Measurements from ENCODE around the gene ZNF236.

Gene ZNF236

DNA sequence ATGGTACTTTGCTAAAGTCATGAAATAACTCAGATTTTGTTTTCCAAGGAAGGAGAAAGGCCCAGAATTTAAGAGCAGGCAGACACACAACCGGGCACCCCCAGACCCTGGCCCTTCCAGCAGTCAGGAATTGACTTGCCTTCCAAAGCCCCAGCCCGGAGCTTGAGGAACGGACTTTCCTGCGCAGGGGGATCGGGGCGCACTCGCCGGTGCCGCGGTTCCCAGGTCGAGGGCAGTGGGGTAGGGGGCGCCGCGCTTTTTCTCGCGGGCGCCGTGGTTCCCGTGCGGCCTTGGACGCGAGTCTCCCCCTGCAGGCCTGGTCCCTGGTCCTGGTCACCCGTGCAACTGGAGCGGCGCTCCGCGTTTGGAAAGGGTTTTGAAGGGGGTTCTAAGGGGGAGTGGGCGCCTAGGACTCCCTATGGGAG lies 1.2 kb downstream of the ZNF236 start:
- peak; percentile 36 for DNase-seq (ENCODE audit: insufficient read length)
- peak; percentile 73 for FAIRE-seq
- TF ChIP-seq POLR2A (IDR thresholded peaks at IDR 0.05; ENCODE audit: low read depth, low read length), result no peak
- no peak for TF ChIP-seq POLR2AphosphoS5 (IDR thresholded peaks at IDR 0.05; ENCODE audit: low read depth, low read length)
- no peak for TF ChIP-seq TAF1 (IDR thresholded peaks at IDR 0.05; ENCODE audit: borderline replicate concordance, low read depth, low read length)

DNA sequence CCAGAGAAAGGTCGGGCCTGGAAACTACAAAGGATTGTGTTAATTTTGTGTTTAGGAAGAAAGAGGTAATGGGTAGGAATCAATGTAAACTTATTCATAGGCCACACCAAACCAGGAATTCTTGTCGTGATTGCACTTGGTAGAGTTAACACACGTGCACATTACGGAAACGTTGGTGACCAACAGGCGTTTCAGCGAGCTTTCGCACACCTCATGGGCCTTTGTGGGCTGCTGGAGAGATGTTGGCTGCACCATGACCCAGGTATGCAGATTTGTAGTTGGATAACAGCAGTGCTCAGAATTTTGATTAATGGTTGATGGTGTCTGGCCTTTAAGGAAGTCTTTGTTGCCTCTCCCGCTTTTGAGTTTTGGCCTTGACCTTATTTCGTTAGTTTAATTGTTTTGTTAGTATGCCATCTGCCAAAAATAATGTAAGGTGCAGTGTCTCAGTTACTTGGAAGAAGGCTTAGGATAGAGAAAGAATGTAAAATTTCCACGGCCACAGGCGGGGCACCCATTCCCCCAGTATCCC lies 1.9 kb downstream of the ZNF236 start:
- TF ChIP-seq TAF1 (IDR thresholded peaks at IDR 0.05; ENCODE audit: borderline replicate concordance, low read depth, low read length), result no peak
- no peak for TF ChIP-seq POLR2A (IDR thresholded peaks at IDR 0.05; ENCODE audit: low read depth, low read length)
- no peak for TF ChIP-seq POLR2AphosphoS5 (IDR thresholded peaks at IDR 0.05; ENCODE audit: low read depth, low read length)
- FAIRE-seq, result peak; percentile 79
- DNase-seq (ENCODE audit: insufficient read length), result no peak

DNA sequence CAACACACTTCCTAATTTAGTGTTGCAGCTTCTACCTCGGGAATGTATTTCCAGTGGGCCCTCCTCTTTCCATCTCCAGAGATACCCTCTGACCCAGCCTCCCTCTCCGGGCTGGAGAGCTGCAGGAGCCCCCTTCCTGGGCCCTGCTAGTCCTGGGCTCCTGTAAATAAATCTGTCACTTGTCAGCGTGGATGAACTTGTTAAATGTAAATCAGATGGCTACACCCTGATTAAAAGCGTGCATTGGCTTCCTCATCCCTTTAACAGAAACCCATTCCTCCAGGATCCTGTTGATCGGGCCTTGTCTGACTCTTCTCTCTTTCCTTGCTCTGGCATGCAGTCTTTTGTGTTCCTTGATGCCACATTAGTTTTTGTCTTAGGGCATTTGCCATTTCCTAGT lies 2.4 kb downstream of the ZNF236 start:
- DNase-seq (ENCODE audit: insufficient read length) (no peak), FAIRE-seq (no peak)
- no peak for TF ChIP-seq POLR2A (IDR thresholded peaks at IDR 0.05; ENCODE audit: low read depth, low read length)
- TF ChIP-seq POLR2AphosphoS5 (IDR thresholded peaks at IDR 0.05; ENCODE audit: low read depth, low read length), result no peak
- TF ChIP-seq TAF1 (IDR thresholded peaks at IDR 0.05; ENCODE audit: borderline replicate concordance, low read depth, low read length), result no peak

DNA sequence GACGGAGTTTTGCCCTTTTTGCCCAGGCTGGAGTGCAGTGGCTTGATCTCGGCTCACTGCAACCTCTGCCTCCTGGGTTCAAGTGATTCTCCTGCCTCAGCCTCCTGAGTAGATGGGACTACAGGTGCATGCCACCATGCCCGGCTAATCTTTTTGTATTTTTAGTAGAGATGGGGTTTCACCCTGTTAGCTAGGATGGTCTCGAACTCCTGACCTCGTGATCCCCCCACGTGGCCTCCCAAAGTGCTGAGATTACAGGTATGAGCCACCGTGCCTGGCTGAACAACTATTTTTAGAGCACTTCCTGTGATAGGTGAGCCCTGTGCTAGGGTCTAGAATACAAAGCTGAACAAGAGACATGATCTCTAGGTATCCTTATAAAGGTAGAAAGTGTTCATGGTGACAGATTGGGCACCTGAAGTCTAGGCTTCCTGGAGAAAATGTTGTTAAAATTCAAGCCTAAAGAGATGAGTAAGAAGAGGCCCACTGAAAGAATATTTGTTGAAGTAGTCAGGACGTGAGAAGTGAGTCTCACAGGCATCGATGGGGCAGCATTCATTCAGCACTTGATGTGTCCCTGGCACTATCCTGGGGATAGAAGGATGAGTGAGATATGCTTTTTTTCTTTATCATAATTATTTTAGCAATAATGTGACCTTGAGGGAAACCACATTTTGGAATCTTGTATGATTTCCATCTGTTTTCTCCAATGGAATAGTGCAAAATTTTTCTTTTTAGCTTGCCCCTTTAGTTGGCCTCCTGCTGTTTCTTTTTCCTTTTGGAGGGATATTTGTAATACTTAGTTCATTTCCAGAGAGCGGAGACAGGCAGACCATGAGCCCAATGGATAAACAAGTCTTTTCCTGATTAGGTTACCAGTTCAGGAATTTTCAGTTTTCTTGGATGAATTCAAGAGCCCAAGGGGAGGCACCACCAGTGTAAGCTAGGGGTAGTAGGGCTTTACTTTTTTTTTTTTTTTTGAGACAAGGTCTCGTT lies 5.1 kb downstream of the ZNF236 start:
- FAIRE-seq (peak; percentile 77), DNase-seq (ENCODE audit: insufficient read length) (no peak)
- TF ChIP-seq POLR2A (IDR thresholded peaks at IDR 0.05; ENCODE audit: low read depth, low read length) (no peak), TAF1 (IDR thresholded peaks at IDR 0.05; ENCODE audit: borderline replicate concordance, low read depth, low read length) (no peak), POLR2AphosphoS5 (IDR thresholded peaks at IDR 0.05; ENCODE audit: low read depth, low read length) (no peak)

- no peak for DNase-seq (ENCODE audit: insufficient read length)
- TF ChIP-seq TAF1 (IDR thresholded peaks at IDR 0.05; ENCODE audit: borderline replicate concordance, low read depth, low read length) (no peak), POLR2AphosphoS5 (IDR thresholded peaks at IDR 0.05; ENCODE audit: low read depth, low read length) (no peak), POLR2A (IDR thresholded peaks at IDR 0.05; ENCODE audit: low read depth, low read length) (no peak)
- FAIRE-seq, result no peak
These were observed 12.0 kb downstream of the ZNF236 start for GRCh38 chr18:76834379-76834778.

DNA sequence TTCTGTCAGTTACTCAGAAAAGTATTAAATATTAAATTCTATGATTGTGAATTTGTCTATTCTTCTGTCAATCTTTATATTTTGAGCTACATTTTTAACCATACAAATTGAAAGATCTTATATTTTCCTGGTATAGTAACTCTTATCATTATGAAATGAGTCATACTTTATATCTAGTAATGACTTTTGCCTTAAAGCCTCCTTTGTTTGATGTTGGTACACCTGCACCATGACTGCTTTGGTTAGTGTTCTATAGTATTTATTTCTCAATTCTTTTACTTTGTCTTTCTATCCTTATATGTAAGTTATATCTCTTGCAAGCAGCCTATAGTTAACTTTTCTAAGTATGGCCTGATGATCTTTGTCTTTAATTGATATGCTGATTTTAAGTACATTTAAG lies 13.0 kb downstream of the ZNF236 start:
- no peak for TF ChIP-seq POLR2A (IDR thresholded peaks at IDR 0.05; ENCODE audit: low read depth, low read length)
- no peak for TF ChIP-seq POLR2AphosphoS5 (IDR thresholded peaks at IDR 0.05; ENCODE audit: low read depth, low read length)
- no peak for TF ChIP-seq TAF1 (IDR thresholded peaks at IDR 0.05; ENCODE audit: borderline replicate concordance, low read depth, low read length)
- DNase-seq (ENCODE audit: insufficient read length), result no peak
- FAIRE-seq, result no peak

DNA sequence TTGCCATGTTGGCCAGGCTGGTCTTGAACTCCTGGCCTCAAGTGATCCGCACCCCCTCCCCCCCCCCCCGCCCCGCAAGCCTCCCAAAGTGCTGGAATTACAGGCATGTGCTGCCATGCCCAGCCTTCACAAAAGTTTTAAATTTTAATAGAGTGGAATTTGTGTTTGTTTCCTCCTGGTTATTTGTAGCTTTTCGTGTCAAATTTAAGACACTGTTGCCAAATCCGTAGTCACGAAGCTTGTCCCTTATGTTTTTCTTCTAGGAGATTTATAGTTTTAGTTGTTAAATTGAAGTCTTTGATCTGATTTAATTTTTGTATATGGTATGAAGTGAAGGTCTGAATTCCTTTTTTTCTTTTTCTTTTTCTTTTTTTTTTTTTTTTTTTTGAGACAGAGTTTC lies 14.7 kb downstream of the ZNF236 start:
- DNase-seq (ENCODE audit: insufficient read length) (no peak), FAIRE-seq (no peak)
- TF ChIP-seq TAF1 (IDR thresholded peaks at IDR 0.05; ENCODE audit: borderline replicate concordance, low read depth, low read length), result no peak
- TF ChIP-seq POLR2A (IDR thresholded peaks at IDR 0.05; ENCODE audit: low read depth, low read length), result no peak
- TF ChIP-seq POLR2AphosphoS5 (IDR thresholded peaks at IDR 0.05; ENCODE audit: low read depth, low read length), result no peak

DNA sequence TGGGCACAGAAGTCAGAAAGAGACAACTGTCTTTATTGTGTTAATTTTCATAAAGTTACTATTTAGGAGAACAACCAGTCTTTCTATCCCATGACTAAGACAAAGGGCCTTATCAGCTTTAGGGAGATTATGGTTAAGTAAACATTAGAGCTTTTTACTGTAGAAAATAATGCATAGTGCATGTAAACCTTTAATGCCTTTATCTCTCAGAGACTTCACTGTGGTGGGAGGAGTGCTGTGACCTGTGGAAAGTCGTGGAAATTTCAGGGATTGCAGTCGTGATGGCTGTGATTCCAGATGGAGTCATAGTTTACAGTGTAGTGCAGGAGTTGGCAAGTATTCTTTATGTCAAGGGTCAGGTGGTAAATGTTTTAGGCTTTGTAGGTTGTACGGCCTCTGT lies 15.8 kb downstream of the ZNF236 start:
- no peak for DNase-seq (ENCODE audit: insufficient read length)
- FAIRE-seq, result no peak
- TF ChIP-seq POLR2A (IDR thresholded peaks at IDR 0.05; ENCODE audit: low read depth, low read length), result no peak
- TF ChIP-seq TAF1 (IDR thresholded peaks at IDR 0.05; ENCODE audit: borderline replicate concordance, low read depth, low read length), result no peak
- no peak for TF ChIP-seq POLR2AphosphoS5 (IDR thresholded peaks at IDR 0.05; ENCODE audit: low read depth, low read length)

- FAIRE-seq (no peak), DNase-seq (ENCODE audit: insufficient read length) (no peak)
- TF ChIP-seq TAF1 (IDR thresholded peaks at IDR 0.05; ENCODE audit: borderline replicate concordance, low read depth, low read length), result no peak
- no peak for TF ChIP-seq POLR2A (IDR thresholded peaks at IDR 0.05; ENCODE audit: low read depth, low read length)
- TF ChIP-seq POLR2AphosphoS5 (IDR thresholded peaks at IDR 0.05; ENCODE audit: low read depth, low read length), result no peak
These were observed 16.9 kb downstream of the ZNF236 start for GRCh38 chr18:76839086-76839794.

DNA sequence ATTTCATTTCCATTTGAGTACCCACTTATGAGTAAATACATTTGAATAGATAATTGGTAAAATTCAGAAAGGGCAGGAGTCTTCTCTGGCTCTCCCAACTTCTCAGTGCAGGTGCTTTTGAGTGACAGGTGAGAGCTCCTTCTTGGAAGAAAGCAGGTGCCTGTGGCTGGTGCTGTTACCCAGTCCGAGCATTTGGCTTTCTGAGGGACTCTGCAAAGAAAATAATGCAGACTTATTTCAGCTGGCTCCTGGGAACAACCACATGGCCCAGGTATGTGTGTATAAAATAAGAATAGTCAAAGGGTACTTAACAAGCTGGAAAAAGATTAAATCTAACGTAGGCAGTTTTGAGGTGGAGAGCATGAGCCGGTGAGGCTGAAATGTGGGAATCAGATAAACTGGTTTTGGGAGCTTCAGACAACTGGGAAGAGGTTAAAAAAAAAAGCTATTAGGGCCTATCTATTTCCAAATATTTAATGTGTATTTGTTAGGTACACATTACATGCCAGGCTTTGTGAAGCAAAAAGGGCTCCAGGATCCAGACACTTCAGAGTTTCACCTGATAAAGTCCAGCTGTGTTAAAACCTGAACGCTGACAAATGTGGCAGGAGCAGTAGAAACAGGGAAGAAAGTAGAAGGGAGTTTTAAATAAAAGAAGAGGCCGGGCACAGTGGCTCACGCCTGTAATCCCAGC lies 20.6 kb downstream of the ZNF236 start:
- DNase-seq (ENCODE audit: insufficient read length) (no peak), FAIRE-seq (no peak)
- TF ChIP-seq TAF1 (IDR thresholded peaks at IDR 0.05; ENCODE audit: borderline replicate concordance, low read depth, low read length) (no peak), POLR2A (IDR thresholded peaks at IDR 0.05; ENCODE audit: low read depth, low read length) (no peak), POLR2AphosphoS5 (IDR thresholded peaks at IDR 0.05; ENCODE audit: low read depth, low read length) (no peak)

- FAIRE-seq (no peak), DNase-seq (ENCODE audit: insufficient read length) (no peak)
- TF ChIP-seq POLR2A (IDR thresholded peaks at IDR 0.05; ENCODE audit: low read depth, low read length), result no peak
- TF ChIP-seq POLR2AphosphoS5 (IDR thresholded peaks at IDR 0.05; ENCODE audit: low read depth, low read length), result no peak
These were observed 21.8 kb downstream of the ZNF236 start for GRCh38 chr18:76844144-76844543.
